IgD-negative memory B cell (primary cell): Measurements from ENCODE around the gene TRIM14. TPM values are rescaled to one million over a fixed set of nuclear protein-coding genes. Genes with fewer than 3 reads are reported as not detected.

Source experiments
- H3K27ac Mint-ChIP-seq, 3 donors: one replicate each; pipeline ENCODE4 v1.8.0; 2020 to 2022; ENCODE audit warnings: mild to moderate bottlenecking in 3 of 3, mixed read lengths in 3 of 3, moderate library complexity in 1 of 3
- H3K27me3 Mint-ChIP-seq: one replicate; pipeline ENCODE4 v1.8.0; 2021; ENCODE audit warnings: mixed read lengths
- H3K36me3 Mint-ChIP-seq: one replicate; pipeline ENCODE4 v1.8.0; 2020; ENCODE audit warnings: mild to moderate bottlenecking, mixed read lengths
- H3K4me1 Mint-ChIP-seq, 3 donors: one replicate each; pipeline ENCODE4 v1.8.0; 2020 to 2022; ENCODE audit warnings: mixed read lengths in 3 of 3, mild to moderate bottlenecking in 1 of 3
- H3K4me3 Mint-ChIP-seq, 4 donors: one replicate each; pipeline ENCODE4 v1.8.0; 2020 to 2022; ENCODE audit warnings: mild to moderate bottlenecking in 4 of 4, mixed read lengths in 4 of 4, moderate library complexity in 3 of 4
- H3K9me3 Mint-ChIP-seq, 3 donors: one replicate each; pipeline ENCODE4 v1.8.0; 2020 to 2021; ENCODE audit warnings: mixed read lengths in 3 of 3, mild to moderate bottlenecking in 1 of 3
- polyA plus RNA-seq: library from polyadenylated mRNA; unstranded; fragments of 300-500 nt; fragmentation: Illumina TruSeq; gene quantifications from one replicate; pipeline ENCODE4 v1.2.3, GENCODE V29; 2021

TRIM14 gene
- polyA plus RNA-seq, 1 donor from 2014 or later = 43.0 TPM

GRCh38 chr9:98074115-98074990, 44.7 kb downstream of the TRIM14 start:
- H3K4me1 Mint-ChIP-seq = peaks cover 5 to 12% (median 9%) of the 10 kb centered on the region in 3 donors
- peak overlapping the region in 2 of 4 donors; percentile 76 to 77 for H3K4me3 Mint-ChIP-seq
- no peaks in the 10 kb centered on the region for H3K27me3 Mint-ChIP-seq
- H3K27ac Mint-ChIP-seq = peak overlapping the region; percentile 52 to 70 (median 63)
- H3K9me3 Mint-ChIP-seq = no peaks in the 10 kb centered on the region
- peaks cover 5% of the 10 kb centered on the region for H3K36me3 Mint-ChIP-seq

DNA sequence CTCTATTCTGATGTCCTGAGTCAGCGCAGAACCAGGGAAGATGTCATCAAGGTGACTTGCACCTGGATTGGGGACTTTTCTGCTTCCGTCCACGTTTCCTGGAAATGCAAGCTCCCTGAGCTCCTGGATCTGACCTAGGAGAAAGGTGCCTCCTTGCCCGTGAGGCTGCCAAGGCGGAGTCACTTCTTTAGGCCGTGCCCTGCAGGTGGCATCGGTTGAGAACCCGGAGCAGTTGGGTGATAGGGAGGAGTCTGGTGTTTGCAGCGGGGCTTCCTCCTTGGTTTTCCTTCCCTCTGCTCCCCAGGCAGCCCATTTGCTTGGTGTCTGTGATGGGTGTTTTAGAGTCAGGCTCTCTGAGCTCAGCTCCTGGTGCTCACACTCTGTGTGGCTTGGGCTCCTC, 47.3 kb downstream of the TRIM14 start:
- H3K4me1 Mint-ChIP-seq = peaks cover 5 to 13% (median 12%) of the 10 kb centered on the region in 3 donors
- no peaks in the 10 kb centered on the region for H3K9me3 Mint-ChIP-seq
- H3K27ac Mint-ChIP-seq = peak overlapping the region in 1 of 3 donors; percentile 23
- H3K4me3 Mint-ChIP-seq = no peak overlapping the region
- H3K36me3 Mint-ChIP-seq = no peaks in the 10 kb centered on the region
- no peaks in the 10 kb centered on the region for H3K27me3 Mint-ChIP-seq

GRCh38 chr9:98070704-98071103, 48.3 kb downstream of the TRIM14 start:
- Mint-ChIP-seq H3K27me3 (no peaks in the 10 kb centered on the region), H3K4me1 (peaks cover 6 to 18% (median 14%) of the 10 kb centered on the region in 3 donors), H3K4me3 (no peak overlapping the region), H3K27ac (no peak overlapping the region), H3K36me3 (peaks cover 4% of the 10 kb centered on the region), H3K9me3 (no peaks in the 10 kb centered on the region)

DNA sequence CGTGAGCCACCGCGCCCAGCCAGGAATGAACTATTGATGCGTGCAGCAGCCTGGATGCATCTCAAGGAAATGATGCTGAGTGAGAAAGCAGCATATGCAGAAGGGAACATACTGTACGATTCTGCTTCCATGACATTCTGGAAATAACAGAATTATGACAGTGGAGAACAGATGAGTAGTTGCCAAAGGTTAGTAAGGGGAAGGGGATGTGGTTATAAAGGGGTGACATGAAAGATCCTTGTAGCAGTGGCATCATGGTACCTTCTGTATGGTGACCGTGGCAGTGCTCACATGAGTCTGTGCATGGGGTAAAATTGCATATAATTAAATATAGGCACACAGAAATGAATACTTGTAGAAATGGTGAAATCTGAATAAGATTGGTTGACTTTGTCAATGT, 49.5 kb downstream of the TRIM14 start:
- no peak overlapping the region for H3K4me3 Mint-ChIP-seq
- peaks cover 4% of the 10 kb centered on the region for H3K36me3 Mint-ChIP-seq
- no peak overlapping the region for H3K27ac Mint-ChIP-seq
- H3K27me3 Mint-ChIP-seq = no peaks in the 10 kb centered on the region
- H3K9me3 Mint-ChIP-seq = no peaks in the 10 kb centered on the region
- peaks cover 6 to 13% (median 9%) of the 10 kb centered on the region in 3 donors for H3K4me1 Mint-ChIP-seq

DNA sequence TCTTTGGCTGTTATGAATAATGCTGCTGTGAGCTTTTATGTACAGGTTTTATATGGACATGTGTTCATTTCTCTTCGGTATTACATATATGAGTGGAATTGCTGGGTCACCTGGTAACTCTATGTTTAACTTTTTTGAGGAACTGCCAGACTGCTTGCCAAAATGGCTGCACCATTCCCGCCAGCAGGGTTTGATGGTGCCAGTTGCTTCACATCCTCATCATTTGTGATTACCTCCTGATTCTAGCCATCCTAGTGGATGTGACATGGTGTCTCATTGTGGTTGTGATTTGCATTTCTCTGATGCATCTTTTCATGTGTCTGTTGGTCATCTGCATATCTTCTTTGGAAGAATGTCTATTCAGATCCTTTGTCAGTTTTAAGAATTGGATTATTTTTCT, 51.8 kb downstream of the TRIM14 start:
- H3K4me3 Mint-ChIP-seq = no peak overlapping the region
- no peaks in the 10 kb centered on the region for H3K27me3 Mint-ChIP-seq
- H3K36me3 Mint-ChIP-seq = peaks cover 4% of the 10 kb centered on the region
- H3K27ac Mint-ChIP-seq = no peak overlapping the region
- peaks cover 5 to 10% (median 5%) of the 10 kb centered on the region in 3 donors for H3K4me1 Mint-ChIP-seq
- H3K9me3 Mint-ChIP-seq = no peaks in the 10 kb centered on the region

DNA sequence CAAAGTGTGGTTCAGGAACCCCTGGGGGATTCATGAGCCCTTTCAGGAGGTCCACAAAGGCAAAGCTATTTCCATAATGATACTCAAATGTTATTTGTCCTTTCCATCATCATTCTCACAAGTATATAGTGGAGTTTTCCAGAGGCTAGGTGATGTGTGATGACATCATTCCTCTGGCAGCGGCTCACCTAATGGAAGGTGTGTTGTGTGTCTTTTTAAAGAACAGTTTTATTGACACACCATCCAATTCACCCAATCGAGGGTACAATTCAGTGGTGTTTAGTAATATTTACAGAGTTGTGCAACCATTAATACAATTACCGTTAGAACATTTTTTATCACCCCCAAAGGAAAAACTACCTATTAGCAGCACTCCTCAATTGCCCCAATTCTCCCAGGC, 52.8 kb downstream of the TRIM14 start:
- peaks cover 4% of the 10 kb centered on the region for H3K36me3 Mint-ChIP-seq
- H3K4me1 Mint-ChIP-seq = peaks cover 5 to 10% (median 5%) of the 10 kb centered on the region in 3 donors
- no peak overlapping the region for H3K27ac Mint-ChIP-seq
- H3K9me3 Mint-ChIP-seq = no peaks in the 10 kb centered on the region
- H3K27me3 Mint-ChIP-seq = no peaks in the 10 kb centered on the region
- H3K4me3 Mint-ChIP-seq = no peak overlapping the region

DNA sequence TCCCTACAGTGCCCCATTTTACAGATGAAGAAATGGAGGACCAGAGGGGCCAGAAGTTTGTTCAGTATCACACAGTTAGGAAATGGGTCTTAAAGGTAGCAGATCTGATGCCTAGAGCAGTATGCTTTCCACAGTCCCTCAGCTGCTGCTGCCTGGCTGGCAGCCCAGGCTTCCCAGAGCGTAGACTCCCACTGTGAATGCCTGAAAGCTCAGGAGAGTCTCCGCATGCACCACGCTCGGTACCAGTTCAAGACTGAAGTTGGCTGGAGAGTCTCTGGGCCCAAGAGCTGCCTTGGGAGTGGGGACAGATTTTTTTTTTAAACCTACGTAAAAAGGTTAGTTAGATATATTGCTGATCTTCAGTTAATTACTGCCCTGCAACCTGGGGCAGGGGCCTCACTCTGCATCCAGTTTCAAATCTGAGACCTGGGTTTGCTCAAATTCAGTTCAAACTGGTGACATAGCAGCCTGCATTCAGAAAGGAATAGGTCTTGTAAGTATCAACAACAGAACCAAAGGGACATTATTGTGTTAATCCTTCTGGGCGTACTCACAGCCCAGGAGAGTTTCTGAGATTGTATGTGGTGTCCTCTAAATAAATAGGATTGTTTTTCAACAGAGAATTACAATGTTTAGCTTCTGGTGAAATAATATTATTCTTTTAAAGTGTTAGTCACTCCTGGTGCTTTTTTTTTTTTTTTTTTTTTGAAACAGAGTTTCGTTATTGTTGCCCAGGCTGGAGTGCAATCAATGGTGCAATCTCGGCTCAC, 54.2 kb downstream of the TRIM14 start:
- Mint-ChIP-seq H3K27ac (peak overlapping the region in 1 of 3 donors; percentile 76), H3K9me3 (no peaks in the 10 kb centered on the region), H3K36me3 (peaks cover 4% of the 10 kb centered on the region), H3K27me3 (no peaks in the 10 kb centered on the region), H3K4me1 (peaks cover 5 to 10% (median 7%) of the 10 kb centered on the region in 3 donors), H3K4me3 (no peak overlapping the region)

DNA sequence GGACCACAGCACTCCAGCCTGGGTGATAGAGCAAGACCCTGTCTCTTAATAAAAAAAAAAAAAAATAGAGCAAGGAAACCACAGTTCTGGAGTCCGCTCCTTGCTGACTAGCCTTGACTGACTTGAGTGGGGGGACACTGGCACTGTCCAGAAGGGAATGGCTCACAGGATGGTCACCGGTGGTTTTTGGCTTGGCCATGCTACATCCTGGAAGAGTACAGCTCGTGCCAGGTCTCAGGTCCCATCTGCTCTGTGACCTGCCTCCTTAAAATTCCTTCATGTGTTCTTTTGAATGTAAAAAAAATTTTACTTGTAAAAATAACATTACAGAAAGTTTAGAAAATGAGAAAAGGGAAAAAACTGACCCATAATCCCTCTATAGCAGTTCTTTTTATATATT, 56.9 kb downstream of the TRIM14 start:
- Mint-ChIP-seq H3K9me3 (no peaks in the 10 kb centered on the region), H3K4me3 (no peak overlapping the region), H3K36me3 (peaks cover 4% of the 10 kb centered on the region), H3K27ac (no peak overlapping the region), H3K4me1 (peaks cover 9 to 18% (median 11%) of the 10 kb centered on the region in 3 donors), H3K27me3 (no peaks in the 10 kb centered on the region)

DNA sequence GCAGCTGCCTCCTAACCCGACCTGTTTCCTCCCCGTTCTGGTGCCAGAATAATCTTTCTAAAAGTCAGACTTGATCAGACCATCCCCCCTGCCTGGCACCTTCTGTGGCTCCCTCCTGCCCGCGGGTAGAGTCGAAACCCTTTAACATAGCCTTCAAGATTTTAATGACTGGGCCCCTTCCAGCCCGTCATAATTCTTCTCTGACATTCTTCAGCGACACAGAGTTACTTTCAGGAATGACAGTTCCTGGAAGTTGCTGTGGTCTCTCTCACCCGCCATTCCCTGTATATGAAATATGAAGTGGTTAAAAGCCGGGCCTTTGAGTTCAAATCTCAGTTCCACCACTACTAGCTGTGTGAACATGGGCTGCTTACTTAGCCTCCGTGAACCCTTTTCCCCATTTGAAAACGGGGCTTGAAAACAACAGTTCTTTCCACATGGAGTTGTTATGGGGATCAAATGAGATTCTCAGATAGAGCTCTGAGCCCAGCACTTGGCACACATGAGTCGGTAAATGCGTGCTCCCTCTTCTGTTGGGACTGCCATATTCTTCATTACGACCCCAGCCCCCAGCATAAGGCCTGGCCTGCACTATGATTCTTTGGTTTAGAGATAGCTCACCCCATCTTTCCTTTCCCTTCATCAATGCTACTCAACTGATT, 61.8 kb downstream of the TRIM14 start:
- Mint-ChIP-seq H3K9me3 (no peaks in the 10 kb centered on the region), H3K27me3 (no peaks in the 10 kb centered on the region), H3K36me3 (no peaks in the 10 kb centered on the region), H3K4me3 (peak overlapping the region; percentile 98 to 99 (median 98)), H3K27ac (peak overlapping the region; percentile 92 to 94 (median 93)), H3K4me1 (peaks cover 6 to 22% (median 12%) of the 10 kb centered on the region in 3 donors)

DNA sequence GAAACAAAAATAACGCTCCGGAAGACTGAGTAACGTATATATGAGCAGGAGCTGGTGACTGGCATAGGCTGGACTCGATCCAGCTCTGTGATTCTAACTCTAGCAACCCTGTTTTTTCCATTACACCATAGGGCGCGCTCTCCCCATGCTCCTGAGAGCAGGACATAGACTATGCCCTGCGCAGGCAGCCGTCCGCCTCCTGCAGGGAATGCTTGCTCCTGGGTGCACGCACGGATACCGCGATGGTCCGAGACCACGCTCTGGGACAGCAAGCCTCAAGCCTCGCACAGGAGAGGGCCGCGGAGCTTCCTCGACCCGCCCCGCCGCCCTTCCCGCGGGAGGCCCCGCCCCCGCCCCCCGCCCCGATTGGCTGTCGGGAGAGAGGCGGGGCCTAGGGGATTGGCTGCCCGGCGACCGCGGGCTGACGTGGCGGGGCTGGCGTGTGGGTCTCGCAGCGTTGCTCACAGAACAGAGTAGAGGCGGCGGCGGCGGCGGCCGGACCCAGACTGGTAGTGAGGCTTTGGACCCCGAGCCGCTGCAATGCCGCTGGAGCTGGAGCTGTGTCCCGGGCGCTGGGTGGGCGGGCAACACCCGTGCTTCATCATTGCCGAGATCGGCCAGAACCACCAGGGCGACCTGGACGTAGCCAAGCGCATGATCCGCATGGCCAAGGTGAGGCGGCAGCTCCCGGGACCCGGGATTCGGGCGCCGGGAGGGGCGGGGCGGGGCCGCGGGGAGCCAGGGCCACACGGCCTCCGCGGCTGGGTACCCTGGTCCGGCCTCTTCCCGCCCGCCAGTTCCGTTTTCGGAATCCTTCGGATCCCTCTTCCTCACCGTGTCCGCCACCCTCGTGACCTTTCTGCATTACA, 62.5 kb downstream of the TRIM14 start, which contains the start of gene NANS:
TSS of gene NANS (plus strand) at position 464 of the 869 bp plus-strand sequence. CDS start at position 541, 77 bp downstream.
- H3K27ac Mint-ChIP-seq = peak within 1 kb of the TSS; percentile 92 to 94 (median 93)
- H3K27me3 Mint-ChIP-seq = no peaks in the 10 kb centered on the region
- no peaks in the 10 kb centered on the region for H3K9me3 Mint-ChIP-seq
- no peaks in the 10 kb centered on the region for H3K36me3 Mint-ChIP-seq
- H3K4me3 Mint-ChIP-seq = peak within 1 kb of the TSS; percentile 98 to 99 (median 98)
- peaks cover 6 to 22% (median 12%) of the 10 kb centered on the region in 3 donors for H3K4me1 Mint-ChIP-seq

GRCh38 chr9:98054376-98054951, 64.6 kb downstream of the TRIM14 start:
- Mint-ChIP-seq H3K36me3 (no peaks in the 10 kb centered on the region), H3K9me3 (no peaks in the 10 kb centered on the region), H3K27me3 (no peaks in the 10 kb centered on the region), H3K4me3 (peak overlapping the region in 2 of 4 donors; percentile 38 to 71), H3K27ac (peak overlapping the region in 1 of 3 donors; percentile 67), H3K4me1 (peaks cover 13 to 23% (median 17%) of the 10 kb centered on the region in 3 donors)

- H3K27me3 Mint-ChIP-seq = no peaks in the 10 kb centered on the region
- no peaks in the 10 kb centered on the region for H3K9me3 Mint-ChIP-seq
- no peak overlapping the region for H3K4me3 Mint-ChIP-seq
- no peaks in the 10 kb centered on the region for H3K36me3 Mint-ChIP-seq
- H3K4me1 Mint-ChIP-seq = peaks cover 8 to 25% (median 11%) of the 10 kb centered on the region in 3 donors
- no peak overlapping the region for H3K27ac Mint-ChIP-seq
These were observed 68.7 kb downstream of the TRIM14 start for GRCh38 chr9:98050351-98050750.

DNA sequence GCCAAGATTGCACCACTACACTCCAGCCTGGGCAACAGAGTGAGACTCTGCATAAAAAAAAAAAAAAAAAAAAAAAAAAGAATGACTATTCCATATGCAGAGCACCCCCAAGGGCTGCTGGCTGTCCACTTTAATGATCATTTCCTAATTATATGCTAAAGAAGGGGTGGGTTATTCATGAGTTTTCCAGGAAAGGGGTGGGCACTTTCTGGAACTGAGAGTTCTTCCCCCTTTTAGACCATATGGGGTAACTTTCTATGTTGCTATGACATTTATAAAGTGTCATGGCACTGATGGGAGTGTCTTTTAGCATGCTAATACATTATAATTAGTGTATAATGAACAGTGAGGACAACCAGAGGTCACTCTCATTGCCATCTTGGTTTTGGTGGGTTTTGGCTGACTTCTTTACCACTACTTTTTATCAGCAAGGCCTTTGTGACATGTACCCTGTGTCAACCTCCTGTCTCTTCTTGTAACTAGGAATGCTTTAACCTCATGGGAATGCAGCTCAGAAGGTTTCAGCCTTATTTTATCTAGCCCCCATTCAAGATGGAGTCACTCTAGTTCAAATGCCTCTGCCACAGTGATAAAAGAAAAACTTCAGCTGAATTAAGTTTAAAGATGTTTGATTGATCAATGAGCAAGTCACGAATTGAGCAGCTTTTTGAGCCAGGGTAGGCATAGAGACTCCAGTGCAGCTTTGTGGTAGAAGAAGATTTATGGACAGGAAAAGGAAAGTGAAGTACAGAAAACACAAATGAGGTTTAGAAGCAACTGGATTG, 69.5 kb downstream of the TRIM14 start:
- no peaks in the 10 kb centered on the region for H3K36me3 Mint-ChIP-seq
- H3K27ac Mint-ChIP-seq = peak overlapping the region in 1 of 3 donors; percentile 34
- no peaks in the 10 kb centered on the region for H3K27me3 Mint-ChIP-seq
- H3K4me1 Mint-ChIP-seq = peaks cover 13 to 31% (median 14%) of the 10 kb centered on the region in 3 donors
- no peak overlapping the region for H3K4me3 Mint-ChIP-seq
- peaks cover 0 to 3% (median 0%) of the 10 kb centered on the region in 3 donors for H3K9me3 Mint-ChIP-seq
